ENCODE results near the gene GRK5.

DNA sequence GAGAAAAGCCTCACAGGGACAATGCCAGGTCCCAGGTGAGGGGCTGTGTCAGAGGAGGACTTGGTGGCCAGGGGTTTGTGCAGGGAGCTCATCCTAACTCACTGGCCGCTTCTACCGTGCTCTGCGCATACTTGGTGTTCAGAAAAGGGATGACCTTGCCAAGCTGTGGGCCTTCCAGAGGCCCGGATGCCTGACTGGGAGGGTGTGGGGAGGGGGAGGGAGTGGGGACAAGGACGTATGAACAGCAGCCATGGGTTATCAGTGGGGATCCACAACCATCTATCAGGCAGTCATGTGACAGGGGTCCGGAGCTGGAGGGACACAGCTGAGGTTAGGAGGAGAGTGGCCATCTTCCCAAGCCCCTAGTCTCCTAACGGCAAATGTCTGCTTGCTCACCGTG, 48.0 kb upstream of the GRK5 start:
- TF ChIP-seq, protein P1, sequence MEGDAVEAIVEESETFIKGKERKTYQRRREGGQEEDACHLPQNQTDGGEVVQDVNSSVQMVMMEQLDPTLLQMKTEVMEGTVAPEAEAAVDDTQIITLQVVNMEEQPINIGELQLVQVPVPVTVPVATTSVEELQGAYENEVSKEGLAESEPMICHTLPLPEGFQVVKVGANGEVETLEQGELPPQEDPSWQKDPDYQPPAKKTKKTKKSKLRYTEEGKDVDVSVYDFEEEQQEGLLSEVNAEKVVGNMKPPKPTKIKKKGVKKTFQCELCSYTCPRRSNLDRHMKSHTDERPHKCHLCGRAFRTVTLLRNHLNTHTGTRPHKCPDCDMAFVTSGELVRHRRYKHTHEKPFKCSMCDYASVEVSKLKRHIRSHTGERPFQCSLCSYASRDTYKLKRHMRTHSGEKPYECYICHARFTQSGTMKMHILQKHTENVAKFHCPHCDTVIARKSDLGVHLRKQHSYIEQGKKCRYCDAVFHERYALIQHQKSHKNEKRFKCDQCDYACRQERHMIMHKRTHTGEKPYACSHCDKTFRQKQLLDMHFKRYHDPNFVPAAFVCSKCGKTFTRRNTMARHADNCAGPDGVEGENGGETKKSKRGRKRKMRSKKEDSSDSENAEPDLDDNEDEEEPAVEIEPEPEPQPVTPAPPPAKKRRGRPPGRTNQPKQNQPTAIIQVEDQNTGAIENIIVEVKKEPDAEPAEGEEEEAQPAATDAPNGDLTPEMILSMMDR (conservative IDR thresholded peaks at IDR 0.05) = no peak
- no peak for TF ChIP-seq EZH2 (IDR thresholded peaks at IDR 0.05; ENCODE audit: low read depth)

Data from PC-9 (cell line).